Neural cell (in vitro differentiated cells): ENCODE data around the gene RALB. TPM values are rescaled to one million over a fixed set of nuclear protein-coding genes. Genes with fewer than 3 reads are reported as not detected.

Experiments used
- H2AFZ ChIP-seq: fragments of 200-600, 300-800 bp; sonication (generic), shearing (Covaris generic); 2 replicates; pipeline ENCODE4 v1.6.0; 2014; ENCODE audit warnings: low read depth, mild to moderate bottlenecking, antibody characterized with exemption, low read length, moderate library complexity
- H3F3A ChIP-seq: fragments of 200-600 bp; shearing (Covaris generic); 2 replicates; pipeline ENCODE4 v1.6.1; 2016; ENCODE audit warnings: mild to moderate bottlenecking, moderate library complexity, mixed read lengths, antibody characterized with exemption, low read length; ENCODE audit not compliant: insufficient read depth, poor library complexity, severe bottlenecking
- H3K27ac ChIP-seq: fragments of 200-600, 300-800 bp; sonication (generic), shearing (Covaris generic); 2 replicates; pipeline ENCODE4 v1.5.1; 2014; ENCODE audit warnings: mild to moderate bottlenecking, low read length, moderate library complexity
- H3K27me3 ChIP-seq: fragments of 300-800, 200-600 bp; sonication (generic), shearing (Covaris generic); 2 replicates; pipeline ENCODE4 v1.6.0; 2014; ENCODE audit warnings: mild to moderate bottlenecking, low read depth, low read length, moderate library complexity; ENCODE audit not compliant: insufficient read depth
- H3K36me3 ChIP-seq: fragments of 300-800, 200-600 bp; sonication (generic), shearing (Covaris generic); 2 replicates; pipeline ENCODE4 v1.5.1; 2014; ENCODE audit warnings: mild to moderate bottlenecking, antibody characterized with exemption, low read length, moderate library complexity; ENCODE audit not compliant: insufficient read depth
- H3K4me2 ChIP-seq: fragments of 300-800, 200-600 bp; sonication (generic), shearing (Covaris generic); 2 replicates; pipeline ENCODE4 v1.6.0; 2014; ENCODE audit warnings: mild to moderate bottlenecking, low read length
- H3K4me3 ChIP-seq: fragments of 300-800, 200-600 bp; sonication (generic), shearing (Covaris generic); 2 replicates; pipeline ENCODE4 v1.5.1; 2014; ENCODE audit warnings: mild to moderate bottlenecking, low read length, moderate library complexity
- H3K79me2 ChIP-seq: fragments of 200-600 bp; shearing (Covaris generic); replicated peaks from 2 replicates; pipeline ENCODE4 v1.6.0; 2014; ENCODE audit warnings: mild to moderate bottlenecking, low read length, moderate library complexity; ENCODE audit not compliant: insufficient read depth
- H3K9ac ChIP-seq: fragments of 300-800, 200-600 bp; sonication (generic), shearing (Covaris generic); 2 replicates; pipeline ENCODE4 v1.6.1; 2016; ENCODE audit warnings: mild to moderate bottlenecking, low read length, mixed read lengths
- H3K9me2 ChIP-seq: fragments of 200-600 bp; shearing (Covaris generic); 2 replicates; pipeline ENCODE4 v1.6.1; 2016; ENCODE audit warnings: mild to moderate bottlenecking, low read length, mixed read lengths; ENCODE audit not compliant: insufficient read depth
- H3K9me3 ChIP-seq: fragments of 200-600, 300-800 bp; sonication (generic), shearing (Covaris generic); 2 replicates; pipeline ENCODE4 v1.6.1; 2016; ENCODE audit warnings: mild to moderate bottlenecking, mixed run types, low read length, moderate library complexity, mixed read lengths
- H4K20me1 ChIP-seq: fragments of 200-600 bp; shearing (Covaris generic); 2 replicates; pipeline ENCODE4 v1.6.1; 2016; ENCODE audit warnings: mild to moderate bottlenecking, mixed run types; ENCODE audit not compliant: insufficient read depth
- CTCF ChIP-seq: fragments of 450-650 bp; IDR thresholded peaks from 2 replicates; pipeline ENCODE4 v1.5.1; 2014; ENCODE audit warnings: antibody characterized with exemption, mild to moderate bottlenecking, moderate library complexity; ENCODE audit not compliant: poor library complexity, severe bottlenecking
- EP300 ChIP-seq: fragments of 450-650 bp; conservative IDR thresholded peaks from 2 replicates; pipeline ENCODE4 v1.6.1; 2014; ENCODE audit warnings: antibody characterized with exemption, mild to moderate bottlenecking, moderate library complexity; ENCODE audit not compliant: poor library complexity, severe bottlenecking
- EZH2 ChIP-seq: fragments of 200-600, 300-800 bp; shearing (Covaris generic), sonication (generic); IDR thresholded peaks from 2 replicates; pipeline ENCODE4 v1.6.1; 2014; ENCODE audit warnings: antibody characterized with exemption, low read length, borderline replicate concordance, mild to moderate bottlenecking; ENCODE audit not compliant: insufficient read depth, poor library complexity, severe bottlenecking
- MXI1 ChIP-seq: fragments of 450-650 bp; conservative IDR thresholded peaks from 2 replicates; pipeline ENCODE4 v1.6.1; 2014; ENCODE audit warnings: antibody characterized with exemption, mild to moderate bottlenecking; ENCODE audit not compliant: poor library complexity, severe bottlenecking
- POLR2AphosphoS5 ChIP-seq: IDR thresholded peaks from 2 replicates; pipeline ENCODE4 v1.6.1; 2012
- RAD21 ChIP-seq: fragments of 450-650 bp; conservative IDR thresholded peaks from 2 replicates; pipeline ENCODE4 v1.6.1; 2014; ENCODE audit warnings: antibody characterized with exemption, mild to moderate bottlenecking, moderate library complexity
- REST ChIP-seq: IDR thresholded peaks from 2 replicates; pipeline ENCODE4 v1.6.1; 2012; ENCODE audit warnings: borderline replicate concordance
- SMC3 ChIP-seq: fragments of 450-650 bp; conservative IDR thresholded peaks from 2 replicates; pipeline ENCODE4 v1.6.1; 2014; ENCODE audit warnings: antibody characterized with exemption, mild to moderate bottlenecking, moderate library complexity; ENCODE audit not compliant: poor library complexity
- TAF1 ChIP-seq: IDR thresholded peaks from 2 replicates; pipeline ENCODE4 v1.6.1; 2012; ENCODE audit warnings: low read depth
- polyA plus RNA-seq: library from polyadenylated mRNA; depleted of rRNA; stranded (reverse); fragments of >200 nt; gene quantifications from 2 replicates; pipeline ENCODE4 v1.2.3, GENCODE V29; 2014

RALB gene
- polyA plus RNA-seq, 1 donor from 2014 or later: 50.6 TPM

- Histone ChIP-seq H4K20me1 (no peaks in the 10 kb centered on the region), H3K9me2 (no peaks in the 10 kb centered on the region), H3K9ac (no peak overlapping the region), H3K27ac (no peak overlapping the region), H3K27me3 (no peaks in the 10 kb centered on the region), H3K4me2 (no peak overlapping the region), H3K79me2 (no peaks in the 10 kb centered on the region), H2AFZ (no peak overlapping the region), H3K9me3 (no peaks in the 10 kb centered on the region), H3K4me3 (no peak overlapping the region), H3F3A (no peaks in the 10 kb centered on the region), H3K36me3 (no peaks in the 10 kb centered on the region)
- TF ChIP-seq MXI1 (no peak), SMC3 (no peak), EP300 (no peak), REST (no peak), EZH2 (no peak), POLR2AphosphoS5 (no peak)
Observed at GRCh38 chr2:120267348-120267747, 14.7 kb downstream of the RALB start.

GRCh38 chr2:120269076-120269744, 16.6 kb downstream of the RALB start:
- Histone ChIP-seq H3K36me3 (no peaks in the 10 kb centered on the region), H3K4me2 (no peak overlapping the region)
- no peak for TF ChIP-seq MXI1

GRCh38 chr2:120269816-120270215, 17.2 kb downstream of the RALB start:
- Histone ChIP-seq H3K4me2 (no peak overlapping the region), H3K79me2 (no peaks in the 10 kb centered on the region), H3K27me3 (no peaks in the 10 kb centered on the region), H2AFZ (no peak overlapping the region), H3K9me3 (no peaks in the 10 kb centered on the region), H3F3A (no peaks in the 10 kb centered on the region), H3K36me3 (no peaks in the 10 kb centered on the region), H4K20me1 (no peaks in the 10 kb centered on the region), H3K9ac (no peak overlapping the region), H3K9me2 (no peaks in the 10 kb centered on the region), H3K27ac (no peak overlapping the region), H3K4me3 (no peak overlapping the region)
- TF ChIP-seq TAF1 (no peak), EP300 (no peak), RAD21 (no peak), POLR2AphosphoS5 (no peak), SMC3 (no peak), CTCF (no peak), EZH2 (no peak), REST (no peak), MXI1 (no peak)

More at GRCh38 chr2:120269076-120269744, 16.6 kb downstream of the RALB start:
- Histone ChIP-seq H3F3A (no peaks in the 10 kb centered on the region), H3K9ac (no peak overlapping the region), H3K27me3 (no peaks in the 10 kb centered on the region), H4K20me1 (no peaks in the 10 kb centered on the region), H3K27ac (no peak overlapping the region), H3K9me2 (no peaks in the 10 kb centered on the region), H2AFZ (no peak overlapping the region), H3K79me2 (no peaks in the 10 kb centered on the region), H3K4me3 (no peak overlapping the region), H3K9me3 (no peaks in the 10 kb centered on the region)
